Neural cell (in vitro differentiated cells): ENCODE measurements around the gene CCDC40.

Experiments used
- EP300 ChIP-seq: fragments of 450-650 bp; conservative IDR thresholded peaks from 2 replicates; pipeline ENCODE4 v1.6.1; 2014; ENCODE audit warnings: antibody characterized with exemption, mild to moderate bottlenecking, moderate library complexity; ENCODE audit not compliant: poor library complexity, severe bottlenecking
- EZH2 ChIP-seq: fragments of 200-600, 300-800 bp; shearing (Covaris generic), sonication (generic); IDR thresholded peaks from 2 replicates; pipeline ENCODE4 v1.6.1; 2014; ENCODE audit warnings: antibody characterized with exemption, low read length, borderline replicate concordance, mild to moderate bottlenecking; ENCODE audit not compliant: insufficient read depth, poor library complexity, severe bottlenecking
- MXI1 ChIP-seq: fragments of 450-650 bp; conservative IDR thresholded peaks from 2 replicates; pipeline ENCODE4 v1.6.1; 2014; ENCODE audit warnings: antibody characterized with exemption, mild to moderate bottlenecking; ENCODE audit not compliant: poor library complexity, severe bottlenecking
- TF ChIP-seq, protein P1 (sequence below): fragments of 450-650 bp; IDR thresholded peaks from 2 replicates; pipeline ENCODE4 v1.5.1; 2014; ENCODE audit warnings: antibody characterized with exemption, mild to moderate bottlenecking, moderate library complexity; ENCODE audit not compliant: poor library complexity, severe bottlenecking

DNA sequence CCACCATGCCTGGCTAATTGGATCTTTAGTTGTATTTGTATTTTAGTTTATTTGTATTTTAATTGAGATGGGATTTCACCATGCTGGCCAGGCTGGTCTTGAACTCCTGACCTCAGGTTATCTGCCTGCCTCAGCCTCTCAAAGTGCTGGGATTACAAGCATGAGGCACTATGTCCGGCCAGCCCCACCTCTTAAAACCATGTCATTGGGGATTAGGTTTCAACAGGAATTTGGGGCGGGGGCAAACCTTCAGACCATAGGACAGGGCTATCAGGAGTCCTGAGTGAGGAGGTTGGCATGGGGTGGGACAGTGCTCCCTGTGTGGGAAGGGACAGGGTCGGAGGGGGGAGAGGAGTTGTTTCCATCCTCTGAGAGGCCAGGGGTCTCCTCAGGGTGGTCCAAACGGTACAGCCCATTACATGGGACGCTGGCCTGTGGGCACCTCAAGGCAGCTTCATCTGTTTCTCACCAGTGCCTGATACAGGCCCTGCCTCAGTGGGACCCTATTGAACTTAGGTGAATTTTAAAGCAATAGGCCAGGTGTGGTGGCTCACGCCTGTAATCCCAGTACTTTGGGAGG, 86.6 kb downstream of the CCDC40 start:
- TF ChIP-seq MXI1 (no peak), EZH2 (no peak), EP300 (no peak)
- TF ChIP-seq, protein P1, sequence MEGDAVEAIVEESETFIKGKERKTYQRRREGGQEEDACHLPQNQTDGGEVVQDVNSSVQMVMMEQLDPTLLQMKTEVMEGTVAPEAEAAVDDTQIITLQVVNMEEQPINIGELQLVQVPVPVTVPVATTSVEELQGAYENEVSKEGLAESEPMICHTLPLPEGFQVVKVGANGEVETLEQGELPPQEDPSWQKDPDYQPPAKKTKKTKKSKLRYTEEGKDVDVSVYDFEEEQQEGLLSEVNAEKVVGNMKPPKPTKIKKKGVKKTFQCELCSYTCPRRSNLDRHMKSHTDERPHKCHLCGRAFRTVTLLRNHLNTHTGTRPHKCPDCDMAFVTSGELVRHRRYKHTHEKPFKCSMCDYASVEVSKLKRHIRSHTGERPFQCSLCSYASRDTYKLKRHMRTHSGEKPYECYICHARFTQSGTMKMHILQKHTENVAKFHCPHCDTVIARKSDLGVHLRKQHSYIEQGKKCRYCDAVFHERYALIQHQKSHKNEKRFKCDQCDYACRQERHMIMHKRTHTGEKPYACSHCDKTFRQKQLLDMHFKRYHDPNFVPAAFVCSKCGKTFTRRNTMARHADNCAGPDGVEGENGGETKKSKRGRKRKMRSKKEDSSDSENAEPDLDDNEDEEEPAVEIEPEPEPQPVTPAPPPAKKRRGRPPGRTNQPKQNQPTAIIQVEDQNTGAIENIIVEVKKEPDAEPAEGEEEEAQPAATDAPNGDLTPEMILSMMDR, result no peak
